ENCODE measurements around the gene DCXR. TPM values are rescaled to one million over a fixed set of nuclear protein-coding genes. Genes with fewer than 3 reads are reported as not detected.

DCXR gene
- total RNA-seq, 1 donor = 25.2 TPM

DNA sequence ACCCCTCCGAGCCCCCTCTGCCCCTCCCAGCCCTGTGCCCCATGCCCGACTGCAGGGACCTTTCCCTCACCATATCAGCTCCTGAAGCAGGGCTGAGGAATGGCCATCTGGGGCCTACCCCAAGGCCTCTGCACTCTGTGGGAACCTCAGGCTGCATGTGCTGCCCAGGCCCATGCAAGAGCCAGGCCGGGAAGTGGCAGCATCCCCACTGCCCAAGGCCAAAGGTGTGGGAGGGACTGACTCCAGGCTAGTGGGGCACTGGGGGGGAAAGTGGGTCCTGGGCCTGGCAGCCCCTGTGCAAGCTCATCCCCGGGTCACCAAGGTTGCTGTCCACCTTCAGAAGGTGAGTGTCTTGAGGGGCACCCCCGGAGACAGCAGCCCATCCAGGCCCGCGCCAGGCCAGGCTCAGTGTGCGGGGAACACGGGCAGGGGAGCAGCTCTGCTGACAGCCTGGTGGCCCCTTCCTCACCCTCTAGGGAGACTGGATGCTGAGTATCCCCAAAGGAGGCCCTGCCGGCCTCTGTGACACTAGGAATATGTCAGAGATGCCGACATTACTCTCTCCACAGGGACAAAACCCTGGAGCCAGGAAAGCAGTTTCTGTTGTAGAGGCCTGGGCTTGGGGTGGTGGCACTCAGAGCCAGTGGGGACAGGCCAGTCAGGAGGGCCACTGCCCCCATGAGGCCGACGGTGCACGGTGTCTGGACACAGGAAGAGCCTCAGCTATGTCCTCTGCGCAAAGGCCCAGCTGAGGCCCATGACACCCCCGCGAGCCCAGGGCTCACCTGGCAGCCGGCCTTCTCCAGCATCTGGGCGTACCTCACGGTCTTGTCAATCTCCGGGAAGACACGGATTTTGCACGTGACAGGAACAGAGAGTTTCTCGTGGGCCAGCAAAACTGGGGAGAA lies 24.8 kb upstream of the DCXR start:
- no peaks in the 10 kb centered on the region for H3K27me3 ChIP-seq (ENCODE audit: insufficient read depth, low read length)
- H3K9me3 ChIP-seq (ENCODE audit: low read depth, low read length) = no peaks in the 10 kb centered on the region
- H3K4me1 ChIP-seq (ENCODE audit: insufficient read depth, low read length) = peaks cover 26% of the 10 kb centered on the region
- H3K4me3 ChIP-seq (ENCODE audit: low read length) = no peak overlapping the region

DNA sequence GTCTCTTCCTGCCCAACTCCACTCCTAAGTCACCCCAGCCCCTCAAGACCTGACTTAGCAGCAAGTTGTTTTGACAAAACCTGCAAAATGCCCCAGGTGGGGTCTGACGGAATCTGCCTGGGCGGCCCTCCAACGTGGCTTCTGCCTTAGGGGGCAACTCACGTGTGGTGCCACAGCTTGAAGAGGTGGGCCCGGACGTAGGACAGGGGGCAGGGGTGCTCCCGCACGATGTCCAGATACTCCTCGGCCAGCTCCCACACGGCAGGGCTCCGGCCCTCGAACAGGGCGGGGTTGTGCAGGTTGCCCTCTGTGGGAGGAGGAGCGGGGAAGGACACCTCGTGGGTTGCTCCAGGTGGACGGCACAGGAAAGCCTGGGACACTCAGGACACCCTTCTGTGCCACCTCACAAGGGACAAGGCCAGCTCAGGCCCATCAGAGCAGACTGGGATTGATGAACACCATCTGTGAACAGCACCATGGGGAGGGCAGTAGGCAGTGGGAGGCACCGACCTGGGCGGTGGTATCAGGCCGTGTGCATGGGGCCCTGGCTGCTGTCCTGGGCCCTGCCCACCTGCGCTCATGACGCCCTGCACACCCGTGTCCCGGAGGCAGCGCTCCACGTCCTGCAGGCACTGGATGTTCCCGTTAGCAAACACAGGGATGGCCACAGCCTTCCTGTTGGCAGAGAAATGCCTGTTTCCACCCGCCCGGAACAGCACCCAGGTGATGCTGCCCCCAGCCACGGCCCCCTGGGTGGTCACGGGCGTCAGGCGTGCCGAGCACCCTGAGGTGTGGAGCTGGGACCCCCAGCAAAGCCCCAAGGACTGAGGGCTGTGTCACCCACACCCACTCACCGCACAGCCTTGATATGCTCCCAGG lies 23.8 kb upstream of the DCXR start:
- Histone ChIP-seq H3K4me1 (ENCODE audit: insufficient read depth, low read length) (peaks cover 22% of the 10 kb centered on the region), H3K9me3 (ENCODE audit: low read depth, low read length) (no peaks in the 10 kb centered on the region), H3K27me3 (ENCODE audit: insufficient read depth, low read length) (no peaks in the 10 kb centered on the region), H3K4me3 (ENCODE audit: low read length) (no peak overlapping the region)

- H3K4me1 ChIP-seq (ENCODE audit: insufficient read depth, low read length) = peaks cover 17% of the 10 kb centered on the region
- no peaks in the 10 kb centered on the region for H3K9me3 ChIP-seq (ENCODE audit: low read depth, low read length)
- no peaks in the 10 kb centered on the region for H3K27me3 ChIP-seq (ENCODE audit: insufficient read depth, low read length)
- no peak overlapping the region for H3K4me3 ChIP-seq (ENCODE audit: low read length)
Observed at GRCh38 chr17:82060614-82061013, 23.1 kb upstream of the DCXR start.

GRCh38 chr17:82060001-82060380 lies 22.5 kb upstream of the DCXR start:
- H3K4me3 ChIP-seq (ENCODE audit: low read length) = no peak overlapping the region
- no peaks in the 10 kb centered on the region for H3K27me3 ChIP-seq (ENCODE audit: insufficient read depth, low read length)
- H3K9me3 ChIP-seq (ENCODE audit: low read depth, low read length) = no peaks in the 10 kb centered on the region
- peaks cover 14% of the 10 kb centered on the region for H3K4me1 ChIP-seq (ENCODE audit: insufficient read depth, low read length)

DNA sequence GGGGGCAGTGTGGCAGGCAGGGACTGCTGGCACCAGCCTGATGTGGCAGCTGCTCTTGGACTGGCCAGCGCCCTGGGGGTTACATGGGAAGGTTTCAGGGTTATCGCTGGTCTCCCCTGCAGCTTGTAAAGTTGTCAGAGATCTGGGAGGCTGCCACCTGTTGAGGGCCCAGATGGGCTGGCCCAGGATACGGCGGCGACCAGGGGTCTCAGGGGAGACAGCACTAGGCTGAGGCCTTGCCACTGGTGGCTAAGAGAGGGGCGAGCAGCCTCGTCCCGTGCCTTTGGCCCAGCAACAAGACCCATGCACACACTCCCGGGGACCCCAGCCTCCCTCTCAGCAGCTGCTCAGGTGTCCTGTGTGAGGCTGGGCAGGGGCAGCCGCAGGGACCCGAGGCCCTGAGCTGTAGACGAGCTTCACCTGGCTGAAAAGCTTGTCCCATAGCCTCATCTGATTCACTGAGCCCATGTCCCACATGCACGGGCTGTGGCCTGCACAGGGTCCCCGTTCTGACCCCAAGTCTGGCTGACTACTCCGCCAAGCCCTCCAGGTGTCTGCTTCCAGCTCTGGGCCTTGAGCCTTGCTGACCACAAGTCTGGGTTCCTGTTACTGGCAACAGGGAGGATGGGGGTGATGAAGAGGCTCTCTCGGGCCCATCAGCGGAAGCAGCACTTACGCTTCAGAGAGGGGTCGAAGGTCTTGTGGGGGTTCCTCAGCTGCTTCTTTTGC lies 21.9 kb upstream of the DCXR start:
- no peaks in the 10 kb centered on the region for H3K27me3 ChIP-seq (ENCODE audit: insufficient read depth, low read length)
- H3K4me1 ChIP-seq (ENCODE audit: insufficient read depth, low read length) = peaks cover 9% of the 10 kb centered on the region
- H3K9me3 ChIP-seq (ENCODE audit: low read depth, low read length) = no peaks in the 10 kb centered on the region
- H3K4me3 ChIP-seq (ENCODE audit: low read length) = no peak overlapping the region

DNA sequence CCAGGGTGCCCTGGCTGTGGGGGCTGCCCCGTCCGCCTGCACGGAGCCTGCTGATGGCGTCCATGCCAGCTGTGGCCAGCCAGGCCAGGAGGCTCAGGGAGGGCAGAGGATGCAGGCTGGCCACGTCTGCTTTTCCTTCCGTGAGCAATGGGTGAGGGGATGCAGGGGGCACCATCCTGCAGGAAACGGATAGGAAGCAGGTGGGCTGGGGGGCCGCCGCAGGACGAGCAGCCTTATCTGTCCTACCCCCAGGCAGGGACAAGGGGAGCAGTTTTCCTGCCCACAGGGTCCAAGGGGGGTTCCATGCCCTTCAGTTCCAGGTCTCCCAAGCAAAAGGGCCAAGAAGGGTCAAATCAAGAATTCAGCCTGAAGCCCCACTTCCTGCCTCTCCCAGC lies 21.4 kb upstream of the DCXR start:
- no peak overlapping the region for H3K4me3 ChIP-seq (ENCODE audit: low read length)
- H3K27me3 ChIP-seq (ENCODE audit: insufficient read depth, low read length) = no peaks in the 10 kb centered on the region
- no peaks in the 10 kb centered on the region for H3K9me3 ChIP-seq (ENCODE audit: low read depth, low read length)
- H3K4me1 ChIP-seq (ENCODE audit: insufficient read depth, low read length) = peaks cover 3% of the 10 kb centered on the region

DNA sequence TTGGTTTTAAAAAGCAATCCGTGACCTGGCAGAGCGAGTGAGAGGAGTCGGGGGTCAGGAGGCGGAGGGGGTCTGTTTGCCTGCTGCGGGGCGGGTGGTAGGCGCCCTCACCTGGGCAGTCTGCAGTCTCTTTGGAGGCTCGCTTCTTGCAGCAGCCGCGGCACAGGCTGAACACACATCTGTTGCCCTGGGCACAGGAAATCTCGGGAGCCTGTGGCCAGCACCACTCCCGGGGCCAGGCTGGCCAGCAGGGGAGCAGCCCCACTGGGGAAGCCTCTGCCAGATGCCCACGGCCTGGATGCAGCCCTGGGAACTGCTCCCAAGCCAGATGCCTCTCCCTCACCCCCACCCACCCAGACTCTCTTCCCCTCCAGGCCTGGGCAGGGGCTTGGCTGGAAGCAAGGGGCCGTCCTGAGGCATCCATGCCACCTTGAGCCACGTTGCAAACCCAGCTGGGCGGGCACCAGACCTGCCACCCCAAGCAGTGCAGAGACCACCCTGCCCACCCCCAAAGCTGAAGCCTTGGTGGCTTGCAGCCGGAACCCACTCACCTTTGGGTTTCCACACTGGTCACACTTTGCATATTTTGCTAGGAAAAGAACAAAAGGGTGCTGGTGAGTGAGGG lies 20.8 kb upstream of the DCXR start:
- H3K27me3 ChIP-seq (ENCODE audit: insufficient read depth, low read length) = no peaks in the 10 kb centered on the region
- peaks cover under 1% of the 10 kb centered on the region for H3K4me1 ChIP-seq (ENCODE audit: insufficient read depth, low read length)
- H3K4me3 ChIP-seq (ENCODE audit: low read length) = no peak overlapping the region
- no peaks in the 10 kb centered on the region for H3K9me3 ChIP-seq (ENCODE audit: low read depth, low read length)

- H3K4me1 ChIP-seq (ENCODE audit: insufficient read depth, low read length) = peaks cover 13% of the 10 kb centered on the region
- no peaks in the 10 kb centered on the region for H3K9me3 ChIP-seq (ENCODE audit: low read depth, low read length)
- H3K4me3 ChIP-seq (ENCODE audit: low read length) = no peak overlapping the region
- H3K27me3 ChIP-seq (ENCODE audit: insufficient read depth, low read length) = no peaks in the 10 kb centered on the region
Observed at GRCh38 chr17:82056729-82057621, 19.5 kb upstream of the DCXR start.

- Histone ChIP-seq H3K27me3 (ENCODE audit: insufficient read depth, low read length) (no peaks in the 10 kb centered on the region), H3K4me3 (ENCODE audit: low read length) (no peak overlapping the region), H3K9me3 (ENCODE audit: low read depth, low read length) (no peaks in the 10 kb centered on the region), H3K4me1 (ENCODE audit: insufficient read depth, low read length) (peaks cover 13% of the 10 kb centered on the region)
Observed at GRCh38 chr17:82055965-82056728, 18.6 kb upstream of the DCXR start.

GRCh38 chr17:82055023-82055964 lies 17.8 kb upstream of the DCXR start:
- H3K27me3 ChIP-seq (ENCODE audit: insufficient read depth, low read length) = no peaks in the 10 kb centered on the region
- peaks cover 21% of the 10 kb centered on the region for H3K4me1 ChIP-seq (ENCODE audit: insufficient read depth, low read length)
- no peak overlapping the region for H3K4me3 ChIP-seq (ENCODE audit: low read length)
- H3K9me3 ChIP-seq (ENCODE audit: low read depth, low read length) = no peaks in the 10 kb centered on the region

DNA sequence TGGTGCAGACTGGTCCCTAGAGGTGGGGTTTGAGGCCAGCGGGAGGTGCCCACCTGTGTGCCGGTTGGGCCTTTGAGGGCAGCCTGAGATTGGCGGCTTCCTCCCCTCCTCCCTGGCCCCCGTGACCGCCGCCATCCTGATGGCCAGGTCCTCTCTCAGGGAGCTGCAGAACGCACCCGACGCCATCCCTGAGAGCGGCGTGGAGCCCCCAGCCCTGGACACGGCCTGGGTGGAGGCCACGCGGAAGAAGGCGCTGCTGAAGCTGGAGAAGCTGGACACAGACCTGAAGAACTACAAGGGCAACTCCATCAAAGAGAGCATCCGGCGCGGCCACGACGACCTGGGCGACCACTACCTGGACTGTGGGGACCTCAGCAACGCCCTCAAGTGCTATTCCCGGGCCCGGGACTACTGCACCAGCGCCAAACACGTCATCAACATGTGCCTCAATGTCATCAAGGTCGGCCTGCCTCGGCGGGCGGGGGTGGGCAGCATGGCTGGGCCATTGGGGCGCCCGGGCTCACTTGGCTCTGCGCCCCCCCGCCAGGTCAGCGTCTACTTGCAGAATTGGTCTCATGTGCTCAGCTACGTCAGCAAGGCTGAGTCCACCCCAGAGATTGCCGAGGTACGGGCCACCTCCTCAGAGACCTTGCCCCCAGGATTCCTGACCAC lies 17.0 kb upstream of the DCXR start:
- no peak overlapping the region for H3K4me3 ChIP-seq (ENCODE audit: low read length)
- H3K9me3 ChIP-seq (ENCODE audit: low read depth, low read length) = no peaks in the 10 kb centered on the region
- peaks cover 21% of the 10 kb centered on the region for H3K4me1 ChIP-seq (ENCODE audit: insufficient read depth, low read length)
- no peaks in the 10 kb centered on the region for H3K27me3 ChIP-seq (ENCODE audit: insufficient read depth, low read length)

All from mononuclear cell (primary cell).